Measurements from ENCODE around the gene PDE1C.

PDE1C gene

GRCh38 chr7:31828520-31828919 is 241.7 kb downstream of the PDE1C start:
- DNase-seq: no peak

- no peak for DNase-seq
Measured at GRCh38 chr7:31825576-31825975, 244.6 kb downstream of the PDE1C start.

GRCh38 chr7:31819031-31819430 is 251.2 kb downstream of the PDE1C start:
- no peak for DNase-seq

GRCh38 chr7:31816810-31817209 is 253.4 kb downstream of the PDE1C start:
- DNase-seq: no peak

- DNase-seq: no peak
Measured at GRCh38 chr7:31815796-31816195, 254.4 kb downstream of the PDE1C start.

GRCh38 chr7:31814187-31814586 is 256.0 kb downstream of the PDE1C start:
- peak in 2 of 4 experiments; percentile 14 to 16 for DNase-seq

GRCh38 chr7:31811650-31812461 is 258.4 kb downstream of the PDE1C start:
- peak; percentile 85 to 95 (median 90) for DNase-seq

- no peak for DNase-seq
Measured at GRCh38 chr7:31805209-31805818, 264.9 kb downstream of the PDE1C start.

GRCh38 chr7:31796375-31796774 is 273.8 kb downstream of the PDE1C start:
- DNase-seq: no peak

- DNase-seq: no peak
Measured at GRCh38 chr7:31794851-31795344, 275.3 kb downstream of the PDE1C start.

GRCh38 chr7:31791881-31792280 is 278.3 kb downstream of the PDE1C start:
- no peak for DNase-seq

GRCh38 chr7:31788883-31789680 is 281.1 kb downstream of the PDE1C start:
- DNase-seq: no peak

GRCh38 chr7:31788445-31788844 is 281.8 kb downstream of the PDE1C start:
- no peak for DNase-seq

GRCh38 chr7:31786326-31786725 is 283.9 kb downstream of the PDE1C start:
- DNase-seq: no peak

GRCh38 chr7:31785101-31785500 is 285.1 kb downstream of the PDE1C start:
- no peak for DNase-seq

GRCh38 chr7:31783221-31783620 is 287.0 kb downstream of the PDE1C start:
- no peak for DNase-seq

- DNase-seq: peak; percentile 65 to 83 (median 73)
Measured at GRCh38 chr7:31782411-31782991, 287.7 kb downstream of the PDE1C start.

- peak in 1 of 4 experiments; percentile 19 for DNase-seq
Measured at GRCh38 chr7:31778296-31778695, 291.9 kb downstream of the PDE1C start.

GRCh38 chr7:31776616-31777015 is 293.6 kb downstream of the PDE1C start:
- DNase-seq: no peak

- no peak for DNase-seq
Measured at GRCh38 chr7:31775556-31775955, 294.7 kb downstream of the PDE1C start.

GRCh38 chr7:31772211-31772610 is 298.0 kb downstream of the PDE1C start:
- no peak for DNase-seq

GRCh38 chr7:31767686-31768358 is 302.4 kb downstream of the PDE1C start:
- DNase-seq: no peak
